ENCODE data around the gene GTF3C5. TPM values are rescaled to one million over a fixed set of nuclear protein-coding genes. Genes with fewer than 3 reads are reported as not detected.

GTF3C5 gene
- total and polyA plus RNA-seq, 9 of the 15 experiments (the other 6 are each of a cell fraction or from before 2014, with no cell fraction given): 3.8 to 118 (median 83.7) TPM

- no peak for TF ChIP-seq MIER1 (IDR thresholded peaks at IDR 0.05; ENCODE audit: low read depth)
- 0 out of 2 replicates have a peak, but pooled peaks have one; percentile 15 for TF ChIP-seq NFE2 (IDR thresholded peaks at IDR 0.05; ENCODE audit: low read depth)
- TF ChIP-seq, protein P1, sequence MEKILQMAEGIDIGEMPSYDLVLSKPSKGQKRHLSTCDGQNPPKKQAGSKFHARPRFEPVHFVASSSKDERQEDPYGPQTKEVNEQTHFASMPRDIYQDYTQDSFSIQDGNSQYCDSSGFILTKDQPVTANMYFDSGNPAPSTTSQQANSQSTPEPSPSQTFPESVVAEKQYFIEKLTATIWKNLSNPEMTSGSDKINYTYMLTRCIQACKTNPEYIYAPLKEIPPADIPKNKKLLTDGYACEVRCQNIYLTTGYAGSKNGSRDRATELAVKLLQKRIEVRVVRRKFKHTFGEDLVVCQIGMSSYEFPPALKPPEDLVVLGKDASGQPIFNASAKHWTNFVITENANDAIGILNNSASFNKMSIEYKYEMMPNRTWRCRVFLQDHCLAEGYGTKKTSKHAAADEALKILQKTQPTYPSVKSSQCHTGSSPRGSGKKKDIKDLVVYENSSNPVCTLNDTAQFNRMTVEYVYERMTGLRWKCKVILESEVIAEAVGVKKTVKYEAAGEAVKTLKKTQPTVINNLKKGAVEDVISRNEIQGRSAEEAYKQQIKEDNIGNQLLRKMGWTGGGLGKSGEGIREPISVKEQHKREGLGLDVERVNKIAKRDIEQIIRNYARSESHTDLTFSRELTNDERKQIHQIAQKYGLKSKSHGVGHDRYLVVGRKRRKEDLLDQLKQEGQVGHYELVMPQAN (IDR thresholded peaks at IDR 0.05; ENCODE audit: borderline replicate concordance): no peak
- no peak for TF ChIP-seq SNRNP70 (optimal IDR thresholded peaks at IDR 0.05; ENCODE audit: low read depth, low read length)
- no peak for TF ChIP-seq ZBTB49 (CRISPR knock-in tag; IDR thresholded peaks at IDR 0.05; ENCODE audit: borderline replicate concordance)
- TF ChIP-seq, protein P2, sequence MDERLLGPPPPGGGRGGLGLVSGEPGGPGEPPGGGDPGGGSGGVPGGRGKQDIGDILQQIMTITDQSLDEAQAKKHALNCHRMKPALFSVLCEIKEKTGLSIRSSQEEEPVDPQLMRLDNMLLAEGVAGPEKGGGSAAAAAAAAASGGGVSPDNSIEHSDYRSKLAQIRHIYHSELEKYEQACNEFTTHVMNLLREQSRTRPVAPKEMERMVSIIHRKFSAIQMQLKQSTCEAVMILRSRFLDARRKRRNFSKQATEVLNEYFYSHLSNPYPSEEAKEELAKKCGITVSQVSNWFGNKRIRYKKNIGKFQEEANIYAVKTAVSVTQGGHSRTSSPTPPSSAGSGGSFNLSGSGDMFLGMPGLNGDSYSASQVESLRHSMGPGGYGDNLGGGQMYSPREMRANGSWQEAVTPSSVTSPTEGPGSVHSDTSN (CRISPR knock-in tag; IDR thresholded peaks at IDR 0.05; ENCODE audit: low read depth): no peak
- TF ChIP-seq, protein P2 (tag; conservative IDR thresholded peaks at IDR 0.05; ENCODE audit: low read depth): peak; percentile 95
- TF ChIP-seq SMARCE1 (IDR thresholded peaks at IDR 0.05): peak; percentile 26; the same call in 1 of the 2 replicates
- TF ChIP-seq FOXA3 (CRISPR knock-in tag; conservative IDR thresholded peaks at IDR 0.05 in 1 of 2, IDR thresholded peaks at IDR 0.05 in 1 of 2): peak in 1 of 2 experiments; percentile 55; a peak in 1 of 4 replicates
- peak; percentile 48; the same call in 1 of the 2 replicates for TF ChIP-seq TEAD4 (IDR thresholded peaks at IDR 0.05; ENCODE audit: low read length)
- TF ChIP-seq TEAD4 (CRISPR knock-in tag; IDR thresholded peaks at IDR 0.05; ENCODE audit: borderline replicate concordance): no peak
- TF ChIP-seq, protein P3, sequence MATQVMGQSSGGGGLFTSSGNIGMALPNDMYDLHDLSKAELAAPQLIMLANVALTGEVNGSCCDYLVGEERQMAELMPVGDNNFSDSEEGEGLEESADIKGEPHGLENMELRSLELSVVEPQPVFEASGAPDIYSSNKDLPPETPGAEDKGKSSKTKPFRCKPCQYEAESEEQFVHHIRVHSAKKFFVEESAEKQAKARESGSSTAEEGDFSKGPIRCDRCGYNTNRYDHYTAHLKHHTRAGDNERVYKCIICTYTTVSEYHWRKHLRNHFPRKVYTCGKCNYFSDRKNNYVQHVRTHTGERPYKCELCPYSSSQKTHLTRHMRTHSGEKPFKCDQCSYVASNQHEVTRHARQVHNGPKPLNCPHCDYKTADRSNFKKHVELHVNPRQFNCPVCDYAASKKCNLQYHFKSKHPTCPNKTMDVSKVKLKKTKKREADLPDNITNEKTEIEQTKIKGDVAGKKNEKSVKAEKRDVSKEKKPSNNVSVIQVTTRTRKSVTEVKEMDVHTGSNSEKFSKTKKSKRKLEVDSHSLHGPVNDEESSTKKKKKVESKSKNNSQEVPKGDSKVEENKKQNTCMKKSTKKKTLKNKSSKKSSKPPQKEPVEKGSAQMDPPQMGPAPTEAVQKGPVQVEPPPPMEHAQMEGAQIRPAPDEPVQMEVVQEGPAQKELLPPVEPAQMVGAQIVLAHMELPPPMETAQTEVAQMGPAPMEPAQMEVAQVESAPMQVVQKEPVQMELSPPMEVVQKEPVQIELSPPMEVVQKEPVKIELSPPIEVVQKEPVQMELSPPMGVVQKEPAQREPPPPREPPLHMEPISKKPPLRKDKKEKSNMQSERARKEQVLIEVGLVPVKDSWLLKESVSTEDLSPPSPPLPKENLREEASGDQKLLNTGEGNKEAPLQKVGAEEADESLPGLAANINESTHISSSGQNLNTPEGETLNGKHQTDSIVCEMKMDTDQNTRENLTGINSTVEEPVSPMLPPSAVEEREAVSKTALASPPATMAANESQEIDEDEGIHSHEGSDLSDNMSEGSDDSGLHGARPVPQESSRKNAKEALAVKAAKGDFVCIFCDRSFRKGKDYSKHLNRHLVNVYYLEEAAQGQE (IDR thresholded peaks at IDR 0.05; ENCODE audit: borderline replicate concordance): no peak
- TF ChIP-seq, protein P3 (CRISPR knock-in tag; IDR thresholded peaks at IDR 0.05; ENCODE audit: low read depth): no peak
Measured at GRCh38 chr9:133008824-133009223, 22.0 kb upstream of the GTF3C5 start (continued).
